Liver (tissue), 3 donors: ENCODE results near the gene URGCP.

Experiments used
- ATF3 ChIP-seq: IDR thresholded peaks from 2 replicates; pipeline ENCODE4 v1.6.1; 2016; ENCODE audit warnings: antibody characterized with exemption
- RAD21 ChIP-seq, 2 donors: IDR thresholded peaks; 2 replicates each; pipeline ENCODE4 v1.6.1; 2016; ENCODE audit warnings: antibody characterized with exemption in 2 of 2, mild to moderate bottlenecking in 2 of 2
- RXRA ChIP-seq, 2 donors: IDR thresholded peaks; 2 replicates each; pipeline ENCODE4 v1.6.1; 2017 to 2018; ENCODE audit warnings: antibody characterized with exemption in 2 of 2, mild to moderate bottlenecking in 1 of 2
- YY1 ChIP-seq: IDR thresholded peaks from 2 replicates; pipeline ENCODE4 v1.6.1; 2016; ENCODE audit warnings: antibody characterized with exemption, mild to moderate bottlenecking
- TF ChIP-seq, protein P1 (sequence below): fragments of 150-350 bp; IDR thresholded peaks from 2 replicates; pipeline ENCODE4 v1.5.1; 2017; ENCODE audit warnings: improper control_type of control experiment, low read depth, low read length; ENCODE audit not compliant: missing input control
- TF ChIP-seq, protein P2 (sequence below): IDR thresholded peaks from 2 replicates; pipeline ENCODE4 v1.6.1; 2016; ENCODE audit warnings: antibody characterized with exemption
- donor health status: healthy.
- donor health status: healthy.

DNA sequence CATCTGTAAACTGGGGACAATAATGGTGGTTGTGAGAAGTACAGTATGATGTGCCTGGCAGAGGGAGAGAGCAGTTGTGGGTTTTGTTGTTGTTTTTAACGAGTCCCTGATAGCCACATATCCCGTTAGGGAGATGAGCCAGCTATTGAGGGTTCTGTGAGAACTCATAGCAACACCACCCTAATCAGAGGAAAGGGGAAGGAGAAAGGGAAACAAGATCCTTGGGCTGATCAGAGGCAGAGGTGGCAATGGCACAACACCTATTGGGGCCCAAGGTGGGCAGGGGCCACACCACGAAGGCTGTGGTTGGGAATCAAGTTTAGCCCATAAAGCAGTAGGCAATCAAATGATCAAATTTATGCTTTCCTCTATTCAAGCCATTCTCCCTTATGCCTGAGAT, 35.3 kb downstream of the URGCP start:
- TF ChIP-seq, protein P1, sequence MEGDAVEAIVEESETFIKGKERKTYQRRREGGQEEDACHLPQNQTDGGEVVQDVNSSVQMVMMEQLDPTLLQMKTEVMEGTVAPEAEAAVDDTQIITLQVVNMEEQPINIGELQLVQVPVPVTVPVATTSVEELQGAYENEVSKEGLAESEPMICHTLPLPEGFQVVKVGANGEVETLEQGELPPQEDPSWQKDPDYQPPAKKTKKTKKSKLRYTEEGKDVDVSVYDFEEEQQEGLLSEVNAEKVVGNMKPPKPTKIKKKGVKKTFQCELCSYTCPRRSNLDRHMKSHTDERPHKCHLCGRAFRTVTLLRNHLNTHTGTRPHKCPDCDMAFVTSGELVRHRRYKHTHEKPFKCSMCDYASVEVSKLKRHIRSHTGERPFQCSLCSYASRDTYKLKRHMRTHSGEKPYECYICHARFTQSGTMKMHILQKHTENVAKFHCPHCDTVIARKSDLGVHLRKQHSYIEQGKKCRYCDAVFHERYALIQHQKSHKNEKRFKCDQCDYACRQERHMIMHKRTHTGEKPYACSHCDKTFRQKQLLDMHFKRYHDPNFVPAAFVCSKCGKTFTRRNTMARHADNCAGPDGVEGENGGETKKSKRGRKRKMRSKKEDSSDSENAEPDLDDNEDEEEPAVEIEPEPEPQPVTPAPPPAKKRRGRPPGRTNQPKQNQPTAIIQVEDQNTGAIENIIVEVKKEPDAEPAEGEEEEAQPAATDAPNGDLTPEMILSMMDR, result no peak
- TF ChIP-seq RXRA (IDR thresholded peaks at IDR 0.05) (no peak), ATF3 (no peak), YY1 (no peak), RAD21 (IDR thresholded peaks at IDR 0.05) (no peak)
- TF ChIP-seq, protein P2, sequence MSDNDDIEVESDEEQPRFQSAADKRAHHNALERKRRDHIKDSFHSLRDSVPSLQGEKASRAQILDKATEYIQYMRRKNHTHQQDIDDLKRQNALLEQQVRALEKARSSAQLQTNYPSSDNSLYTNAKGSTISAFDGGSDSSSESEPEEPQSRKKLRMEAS, result no peak
